WTC11 (cell line): ENCODE measurements around the gene SLC12A8. TPM values are rescaled to one million over a fixed set of nuclear protein-coding genes. Genes with fewer than 3 reads are reported as not detected.
A peak's percentile ranks its signal among the peaks of the same experiment; 100 is the strongest.

ENCODE experiments used
- ATAC-seq: fragments of 200-7000 bp; cut with Tn5 transposase; 2 replicates; pipeline ENCODE4 v1.10.0; 2021; ENCODE audit warnings: mild to moderate bottlenecking, moderate library complexity
- CTCF ChIA-PET: fragments of 300-600 bp; sonication (Branson Sonifier 250); formaldehyde crosslinking; loops from one replicate; lab custom pipeline; 2021; ENCODE audit warnings: antibody characterized with exemption; lab: Charles Lee
- POLR2A ChIA-PET: fragments of 350-600 bp; sonication (Branson Sonifier 250); formaldehyde crosslinking; loops from one replicate; lab custom pipeline; 2021; ENCODE audit warnings: antibody characterized with exemption; lab: Charles Lee
- DNase-seq: peaks from one replicate; pipeline ENCODE4 v3.0.0; 2021; ENCODE audit warnings: low spot score
- H3K27ac Mint-ChIP-seq: 2 replicates; pipeline ENCODE4 v1.8.0; 2021; ENCODE audit warnings: mixed read lengths
- H3K27me3 Mint-ChIP-seq: 2 replicates; pipeline ENCODE4 v1.8.0; 2021; ENCODE audit warnings: low read depth, mild to moderate bottlenecking, moderate library complexity, mixed read lengths
- H3K36me3 Mint-ChIP-seq: 2 replicates; pipeline ENCODE4 v1.8.0; 2021; ENCODE audit warnings: mixed read lengths
- H3K4me1 Mint-ChIP-seq: 2 replicates; pipeline ENCODE4 v1.8.0; 2022; ENCODE audit warnings: mixed read lengths
- H3K4me3 Mint-ChIP-seq: 2 replicates; pipeline ENCODE4 v1.8.0; 2021; ENCODE audit warnings: mild to moderate bottlenecking, moderate library complexity, mixed read lengths
- H3K9me3 Mint-ChIP-seq: 2 replicates; pipeline ENCODE4 v1.8.0; 2021; ENCODE audit warnings: mixed read lengths
- CREM ChIP-seq: sonication (generic); formaldehyde crosslinking; IDR thresholded peaks from 2 replicates; pipeline ENCODE4 v1.8.1; 2022; ENCODE audit warnings: mild to moderate bottlenecking, missing genetic modification reagents, moderate library complexity
- ETV6 ChIP-seq: sonication (generic); formaldehyde crosslinking; IDR thresholded peaks from 2 replicates; pipeline ENCODE4 v1.8.1; 2022; ENCODE audit warnings: mild to moderate bottlenecking, missing genetic modification reagents
- FOXP1 ChIP-seq: sonication (generic); formaldehyde crosslinking; IDR thresholded peaks from 2 replicates; pipeline ENCODE4 v1.8.0; 2022; ENCODE audit warnings: missing genetic modification reagents, mild to moderate bottlenecking, moderate library complexity, borderline replicate concordance
- NFATC4 ChIP-seq: fragments of 250-450 bp; sonication (Bioruptor Pico); IDR thresholded peaks from 2 replicates; pipeline ENCODE4 v1.9.0; 2021; ENCODE audit warnings: mild to moderate bottlenecking
- NFE2L1 ChIP-seq: sonication (generic); formaldehyde crosslinking; IDR thresholded peaks from 2 replicates; pipeline ENCODE4 v1.8.1; 2023; ENCODE audit warnings: missing genetic modification reagents
- PRRX2 ChIP-seq: fragments of 250-450 bp; sonication (Bioruptor Pico); IDR thresholded peaks from 2 replicates; pipeline ENCODE4 v1.8.0; 2021; ENCODE audit warnings: mild to moderate bottlenecking
- RELA ChIP-seq: sonication (generic); formaldehyde crosslinking; IDR thresholded peaks from 2 replicates; pipeline ENCODE4 v1.8.1; 2022; ENCODE audit warnings: missing genetic modification reagents, mild to moderate bottlenecking, borderline replicate concordance
- RORB ChIP-seq: fragments of 250-450 bp; sonication (Bioruptor Pico); IDR thresholded peaks from 2 replicates; pipeline ENCODE4 v1.9.0; 2021; ENCODE audit warnings: mild to moderate bottlenecking
- SOX15 ChIP-seq: fragments of 250-450 bp; sonication (Bioruptor Pico); IDR thresholded peaks from 2 replicates; pipeline ENCODE4 v1.9.0; 2021; ENCODE audit warnings: mild to moderate bottlenecking
- SP1 ChIP-seq: sonication (generic); formaldehyde crosslinking; conservative IDR thresholded peaks from 2 replicates; pipeline ENCODE4 v1.8.1; 2022; ENCODE audit warnings: missing genetic modification reagents
- ZNF121 ChIP-seq: sonication (generic); formaldehyde crosslinking; IDR thresholded peaks from 2 replicates; pipeline ENCODE4 v1.8.0; 2023; ENCODE audit warnings: missing genetic modification reagents
- ZNF138 ChIP-seq: sonication (generic); formaldehyde crosslinking; conservative IDR thresholded peaks from 2 replicates; pipeline ENCODE4 v1.8.1; 2022; ENCODE audit warnings: mild to moderate bottlenecking, moderate library complexity, missing genetic modification reagents
- ZNF281 ChIP-seq: sonication (generic); formaldehyde crosslinking; IDR thresholded peaks from 2 replicates; pipeline ENCODE4 v1.8.0; 2023; ENCODE audit warnings: mild to moderate bottlenecking, missing genetic modification reagents
- ZNF416 ChIP-seq: fragments of 250-450 bp; sonication (Bioruptor Pico); IDR thresholded peaks from 2 replicates; pipeline ENCODE4 v1.9.0; 2021; ENCODE audit warnings: mild to moderate bottlenecking, inconsistent platforms
- total RNA-seq: library from RNA; stranded (reverse); gene quantifications from 3 replicates; pipeline ENCODE4 v1.2.3, GENCODE V29; 2021
- TF ChIP-seq, protein P1 (sequence below): sonication (generic); formaldehyde crosslinking; IDR thresholded peaks from 2 replicates; pipeline ENCODE4 v1.8.0; 2022; ENCODE audit warnings: mild to moderate bottlenecking, missing genetic modification reagents
- TF ChIP-seq, protein P2 (sequence below): sonication (generic); formaldehyde crosslinking; IDR thresholded peaks from 2 replicates; pipeline ENCODE4 v1.8.0; 2023; ENCODE audit warnings: missing genetic modification reagents
- TF ChIP-seq, protein P3 (sequence below): sonication (generic); formaldehyde crosslinking; IDR thresholded peaks from 2 replicates; pipeline ENCODE4 v1.8.1; 2022; ENCODE audit warnings: mild to moderate bottlenecking, moderate library complexity, missing genetic modification reagents
- TF ChIP-seq, protein P4 (sequence below): fragments of 250-450 bp; sonication (Bioruptor Pico); IDR thresholded peaks from 2 replicates; pipeline ENCODE4 v1.9.0; 2021; ENCODE audit warnings: mild to moderate bottlenecking, borderline replicate concordance

Gene SLC12A8
- total RNA-seq, 1 experiment from 2014 or later, result 9.1 TPM

GRCh38 chr3:125141596-125142419 lies 70.7 kb downstream of the SLC12A8 start (continued):
- TF ChIP-seq ZNF138 (CRISPR knock-in tag) (no peak), SP1 (CRISPR knock-in tag) (0 out of 2 replicates have a peak, but pooled peaks have one; percentile 44)
- TF ChIP-seq, protein P1, sequence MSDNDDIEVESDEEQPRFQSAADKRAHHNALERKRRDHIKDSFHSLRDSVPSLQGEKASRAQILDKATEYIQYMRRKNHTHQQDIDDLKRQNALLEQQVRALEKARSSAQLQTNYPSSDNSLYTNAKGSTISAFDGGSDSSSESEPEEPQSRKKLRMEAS (CRISPR knock-in tag), result peak; percentile 90
- TF ChIP-seq, all 79 proteins: peak for 8

- H3K4me1 Mint-ChIP-seq, result peaks cover 43% of the 10 kb centered on the region
- CTCF ChIA-PET, result interaction anchor here (0.6 to 1.7 kb wide), 7 partner anchors 9 to 179 kb away, joined by 3 to 5 read pairs (median 4); no protein-coding TSS in a partner anchor
Measured at GRCh38 chr3:125140818-125141595, 71.5 kb downstream of the SLC12A8 start.

More at GRCh38 chr3:125140818-125141595, 71.5 kb downstream of the SLC12A8 start:
- no peaks in the 10 kb centered on the region for H3K9me3 Mint-ChIP-seq
- no peak overlapping the region for H3K27ac Mint-ChIP-seq
- no peak for DNase-seq
- H3K27me3 Mint-ChIP-seq, result peaks cover 8% of the 10 kb centered on the region
- H3K36me3 Mint-ChIP-seq, result no peaks in the 10 kb centered on the region
- ATAC-seq, result no peak
- POLR2A ChIA-PET, result interaction anchor here (1.1 kb wide), 1 partner anchor 25 kb away, joined by 4 read pairs; no protein-coding TSS in a partner anchor
- TF ChIP-seq NFE2L1 (CRISPR knock-in tag) (no peak), ZNF121 (CRISPR knock-in tag) (no peak), ETV6 (CRISPR knock-in tag) (no peak), SOX15 (CRISPR knock-in tag) (no peak), ZNF281 (CRISPR knock-in tag) (no peak), ZNF416 (CRISPR knock-in tag) (no peak), NFATC4 (CRISPR knock-in tag) (no peak), RELA (CRISPR knock-in tag) (no peak), CREM (no peak), PRRX2 (no peak), FOXP1 (no peak), ZNF138 (CRISPR knock-in tag) (no peak), RORB (CRISPR knock-in tag) (no peak)
- TF ChIP-seq, protein P1 (CRISPR knock-in tag), result no peak
- TF ChIP-seq, protein P2, sequence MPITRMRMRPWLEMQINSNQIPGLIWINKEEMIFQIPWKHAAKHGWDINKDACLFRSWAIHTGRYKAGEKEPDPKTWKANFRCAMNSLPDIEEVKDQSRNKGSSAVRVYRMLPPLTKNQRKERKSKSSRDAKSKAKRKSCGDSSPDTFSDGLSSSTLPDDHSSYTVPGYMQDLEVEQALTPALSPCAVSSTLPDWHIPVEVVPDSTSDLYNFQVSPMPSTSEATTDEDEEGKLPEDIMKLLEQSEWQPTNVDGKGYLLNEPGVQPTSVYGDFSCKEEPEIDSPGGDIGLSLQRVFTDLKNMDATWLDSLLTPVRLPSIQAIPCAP (CRISPR knock-in tag), result no peak
- TF ChIP-seq, protein P3, sequence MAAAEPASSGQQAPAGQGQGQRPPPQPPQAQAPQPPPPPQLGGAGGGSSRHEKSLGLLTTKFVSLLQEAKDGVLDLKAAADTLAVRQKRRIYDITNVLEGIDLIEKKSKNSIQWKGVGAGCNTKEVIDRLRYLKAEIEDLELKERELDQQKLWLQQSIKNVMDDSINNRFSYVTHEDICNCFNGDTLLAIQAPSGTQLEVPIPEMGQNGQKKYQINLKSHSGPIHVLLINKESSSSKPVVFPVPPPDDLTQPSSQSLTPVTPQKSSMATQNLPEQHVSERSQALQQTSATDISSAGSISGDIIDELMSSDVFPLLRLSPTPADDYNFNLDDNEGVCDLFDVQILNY, result no peak
- TF ChIP-seq, protein P4, sequence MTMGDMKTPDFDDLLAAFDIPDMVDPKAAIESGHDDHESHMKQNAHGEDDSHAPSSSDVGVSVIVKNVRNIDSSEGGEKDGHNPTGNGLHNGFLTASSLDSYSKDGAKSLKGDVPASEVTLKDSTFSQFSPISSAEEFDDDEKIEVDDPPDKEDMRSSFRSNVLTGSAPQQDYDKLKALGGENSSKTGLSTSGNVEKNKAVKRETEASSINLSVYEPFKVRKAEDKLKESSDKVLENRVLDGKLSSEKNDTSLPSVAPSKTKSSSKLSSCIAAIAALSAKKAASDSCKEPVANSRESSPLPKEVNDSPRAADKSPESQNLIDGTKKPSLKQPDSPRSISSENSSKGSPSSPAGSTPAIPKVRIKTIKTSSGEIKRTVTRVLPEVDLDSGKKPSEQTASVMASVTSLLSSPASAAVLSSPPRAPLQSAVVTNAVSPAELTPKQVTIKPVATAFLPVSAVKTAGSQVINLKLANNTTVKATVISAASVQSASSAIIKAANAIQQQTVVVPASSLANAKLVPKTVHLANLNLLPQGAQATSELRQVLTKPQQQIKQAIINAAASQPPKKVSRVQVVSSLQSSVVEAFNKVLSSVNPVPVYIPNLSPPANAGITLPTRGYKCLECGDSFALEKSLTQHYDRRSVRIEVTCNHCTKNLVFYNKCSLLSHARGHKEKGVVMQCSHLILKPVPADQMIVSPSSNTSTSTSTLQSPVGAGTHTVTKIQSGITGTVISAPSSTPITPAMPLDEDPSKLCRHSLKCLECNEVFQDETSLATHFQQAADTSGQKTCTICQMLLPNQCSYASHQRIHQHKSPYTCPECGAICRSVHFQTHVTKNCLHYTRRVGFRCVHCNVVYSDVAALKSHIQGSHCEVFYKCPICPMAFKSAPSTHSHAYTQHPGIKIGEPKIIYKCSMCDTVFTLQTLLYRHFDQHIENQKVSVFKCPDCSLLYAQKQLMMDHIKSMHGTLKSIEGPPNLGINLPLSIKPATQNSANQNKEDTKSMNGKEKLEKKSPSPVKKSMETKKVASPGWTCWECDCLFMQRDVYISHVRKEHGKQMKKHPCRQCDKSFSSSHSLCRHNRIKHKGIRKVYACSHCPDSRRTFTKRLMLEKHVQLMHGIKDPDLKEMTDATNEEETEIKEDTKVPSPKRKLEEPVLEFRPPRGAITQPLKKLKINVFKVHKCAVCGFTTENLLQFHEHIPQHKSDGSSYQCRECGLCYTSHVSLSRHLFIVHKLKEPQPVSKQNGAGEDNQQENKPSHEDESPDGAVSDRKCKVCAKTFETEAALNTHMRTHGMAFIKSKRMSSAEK (CRISPR knock-in tag), result no peak
- peak overlapping the region; percentile 73 for H3K4me3 Mint-ChIP-seq
